GM12891 (cell line): ENCODE results near the gene CILP2.

Experiments
- POLR2A ChIP-seq: IDR thresholded peaks from 2 replicates; pipeline ENCODE4 v1.6.1; 2011; ENCODE audit warnings: low read depth, low read length, control low read depth
- POLR2AphosphoS5 ChIP-seq: IDR thresholded peaks from 2 replicates; pipeline ENCODE4 v1.6.1; 2011; ENCODE audit warnings: low read depth, low read length, control low read depth
- POU2F2 ChIP-seq: IDR thresholded peaks from 2 replicates; pipeline ENCODE4 v1.6.1; 2011; ENCODE audit warnings: low read depth, mild to moderate bottlenecking, control low read depth, low read length, moderate library complexity
- SPI1 ChIP-seq: IDR thresholded peaks from 2 replicates; pipeline ENCODE4 v1.6.1; 2011; ENCODE audit warnings: low read depth, low read length, control low read depth
- TAF1 ChIP-seq: IDR thresholded peaks from 2 replicates; pipeline ENCODE4 v1.6.1; 2011; ENCODE audit warnings: low read depth, low read length, control low read depth

DNA sequence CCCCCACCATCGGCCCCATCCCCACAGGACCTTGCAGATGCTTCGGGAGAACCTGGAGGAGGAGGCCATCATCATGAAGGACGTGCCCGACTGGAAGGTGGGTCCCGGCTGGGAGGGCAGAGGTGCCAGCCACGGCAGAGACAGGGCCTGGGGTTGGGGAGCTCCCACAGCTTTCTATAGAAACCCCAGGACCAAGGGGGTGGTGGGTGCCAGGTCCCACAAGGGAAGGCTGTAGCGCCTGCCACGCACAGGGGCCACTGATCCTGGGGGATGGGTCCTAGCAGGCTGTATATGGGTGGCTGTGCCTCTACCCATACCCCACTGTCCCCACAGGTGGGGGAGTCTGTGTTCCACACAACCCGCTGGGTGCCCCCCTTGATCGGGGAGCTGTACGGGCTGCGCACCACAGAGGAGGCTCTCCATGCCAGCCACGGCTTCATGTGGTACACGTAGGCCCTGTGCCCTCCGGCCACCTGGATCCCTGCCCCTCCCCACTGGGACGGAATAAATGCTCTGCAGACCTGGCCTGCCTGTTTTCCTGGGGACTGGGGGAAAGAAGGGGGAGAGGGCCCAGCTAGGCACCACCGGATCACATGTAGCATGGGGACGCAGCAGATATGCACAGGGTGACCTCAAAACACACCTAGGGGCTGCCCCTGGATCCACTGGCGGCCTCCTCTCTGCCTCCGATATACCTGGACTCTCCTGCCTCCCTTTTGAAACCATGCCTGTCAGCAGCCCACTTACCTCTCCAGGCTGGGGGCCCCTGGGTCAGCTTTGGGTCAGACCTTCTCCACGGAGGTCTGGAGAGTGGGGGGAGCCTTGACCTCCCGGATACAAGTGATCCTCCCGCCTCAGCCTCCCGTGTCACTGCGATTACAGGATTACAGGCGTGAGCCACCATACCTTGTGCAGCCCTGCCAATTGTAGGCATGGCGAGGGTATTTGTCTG, 10.1 kb upstream of the CILP2 start:
- TF ChIP-seq POLR2AphosphoS5 (no peak), POLR2A (no peak), POU2F2 (no peak), TAF1 (no peak), SPI1 (no peak)
